Psoas muscle (tissue), 8 donors: Measurements from ENCODE around the gene SIGLEC5. TPM values are rescaled to one million over a fixed set of nuclear protein-coding genes. Genes with fewer than 3 reads are reported as not detected.
"Not testable (repeated sequence)": the region's sequence is repeated elsewhere in the genome, so short reads cannot be mapped to it uniquely, and the experiment has no call there.

Experiments
- ATAC-seq, 4 donors: fragments of 200-7000 bp; cut with Tn5 transposase; one replicate each; pipeline ENCODE4 v1.9.1; 2020; ENCODE audit warnings: moderate library complexity in 3 of 4, mild to moderate bottlenecking in 2 of 4
- DNase-seq, 2 donors: peaks; one replicate each; pipeline ENCODE4 v3.0.0-alpha.2; 2020
- H3K27ac ChIP-seq: fragments of 200-600 bp; one replicate; pipeline ENCODE4 v1.8.0; 2022
- H3K27me3 ChIP-seq, 3 donors: fragments of 200-600 bp in 1 of 3; one replicate each; pipeline versions ENCODE4 v1.6.1 to v1.8.0; 2013 to 2022; ENCODE audit warnings: low read length in 2 of 3, mild to moderate bottlenecking in 2 of 3, moderate library complexity in 1 of 3; ENCODE audit not compliant: insufficient read depth in 3 of 3
- H3K36me3 ChIP-seq, 2 donors: fragments of 200-600 bp in 1 of 2; one replicate each; pipeline versions ENCODE4 v1.6.1 to v1.8.0; 2013 to 2022; ENCODE audit warnings: low read depth in 1 of 2, mild to moderate bottlenecking in 1 of 2, moderate library complexity in 1 of 2; ENCODE audit not compliant: insufficient read depth in 1 of 2
- H3K4me1 ChIP-seq: fragments of 200-600 bp; one replicate; pipeline ENCODE4 v1.8.0; 2022
- H3K4me3 ChIP-seq: fragments of 200-600 bp; one replicate; pipeline ENCODE4 v1.8.0; 2022; ENCODE audit warnings: mild to moderate bottlenecking
- H3K9me3 ChIP-seq: fragments of 200-600 bp; one replicate; pipeline ENCODE4 v1.8.0; 2022
- CTCF ChIP-seq: fragments of 200-600 bp; IDR thresholded peaks from one replicate; pipeline ENCODE4 v1.8.0; 2022; ENCODE audit warnings: antibody characterized with exemption
- WGBS, 3 donors: extraction: QIAGEN DNeasy Blood & Tissue Kit; methylation state at CpG; one replicate each; pipeline versions ENCODE4 v1.1.6 to v1.1.7; 2013; 5-methylcytosine and 5-hydroxymethylcytosine counted together
- intact Hi-C, 2 donors: fragments of 100-400 bp; cut with DNase I; formaldehyde crosslinking; loops; one replicate each; pipeline versions ENCODE4 v1.11.0 to v1.14.2; 2022
- long read RNA-seq, 2 donors: library from polyadenylated mRNA; unstranded; transcript quantifications; one replicate each; pipeline ENCODE4 v2.0.0, GENCODE V29; 2021
- polyA plus RNA-seq, 3 donors: library from polyadenylated mRNA; stranded (reverse); fragments of 200-250 nt; gene quantifications; one replicate each; pipeline ENCODE4 v1.2.3, GENCODE V29; 2013
- total RNA-seq, 4 donors: library from RNA; stranded (reverse); fragmentation: NEBNext Ultra II Directional in 2 of 4; extraction: Animal tissue kit (Norgen Biotek cat#: 25700) in 2 of 4; gene quantifications; one replicate each; pipeline versions ENCODE4 v1.2.1 to v1.2.4, GENCODE V29; 2021 to 2023
- donor health status: healthy with polysubstance abuse.
- donor health status: DM: no; HTN: no; CAD: no; lungs with moderate emphysema.
- donor health status: Bipolar disorder and iron deficiency.
- donor health status: healthy.
- donor health status: DM: yes; HTN: yes; CAD: no.
- donor health status: DM: no; HTN: no; CAD: no.
- donor health status: DM: no; HTN: no; CAD: no.
- donor health status: DM: yes; HTN: yes; CAD: no.

SIGLEC5 gene
- total RNA-seq (under 1 TPM in 2 of 4 donors, not detected in 2; 0.56 to 0.65 TPM), polyA plus RNA-seq (under 1 TPM in 1 of 3 donors, not detected in 2; 0.01 TPM)
- long read RNA-seq, donor 1 = 0 reads
- long read RNA-seq, donor 2 = 0 reads

- H3K36me3 ChIP-seq, H3K27me3 ChIP-seq, ATAC-seq, H3K4me3 ChIP-seq, H3K9me3 ChIP-seq, intact Hi-C loops, H3K4me1 ChIP-seq, H3K27ac ChIP-seq: not testable (repeated sequence)
- 64 to 67% (median 66%) methylated on average over 6 to 9 of the region's 13 CpGs for WGBS, 3 donors
- DNase-seq = peak in 1 of 2 donors; percentile 30
These were observed at the start of gene SIGLEC5 for GRCh38 chr19:51630315-51630714. Gene SIGLEC5 (minus strand): TSS chr19:51630401. CDS start chr19:51630335, 66 bp downstream.

- no peaks in the 10 kb centered on the region for H3K9me3 ChIP-seq
- intact Hi-C loops = no loop called here
- no peak for DNase-seq
- TF ChIP-seq CTCF = no peak
- WGBS, 3 donors = 62 to 78% (median 76%) methylated on average over 11 of the region's 11 CpGs
- H3K27ac ChIP-seq = no peak overlapping the region
- H3K4me3 ChIP-seq = no peak overlapping the region
- H3K4me1 ChIP-seq = no peaks in the 10 kb centered on the region
- no peaks in the 10 kb centered on the region for H3K27me3 ChIP-seq
- no peaks in the 10 kb centered on the region for H3K36me3 ChIP-seq
- ATAC-seq = no peak
These were observed 46.4 kb upstream of the SIGLEC5 start for GRCh38 chr19:51676566-51677083.

- 55 to 64% (median 62%) methylated on average over 7 of the region's 7 CpGs for WGBS, 3 donors
- H3K27me3 ChIP-seq, H3K36me3 ChIP-seq, DNase-seq, H3K9me3 ChIP-seq, ATAC-seq, H3K27ac ChIP-seq, H3K4me1 ChIP-seq, intact Hi-C loops, H3K4me3 ChIP-seq: not testable (repeated sequence)
These were observed 45.8 kb upstream of the SIGLEC5 start for GRCh38 chr19:51675911-51676565.

GRCh38 chr19:51668216-51668615, 38.0 kb upstream of the SIGLEC5 start:
- intact Hi-C loops = no loop called here
- 75 to 91% (median 75%) methylated on average over 3 of the region's 3 CpGs for WGBS, 3 donors
- DNase-seq = no peak
- TF ChIP-seq CTCF = no peak
- H3K4me1 ChIP-seq = no peaks in the 10 kb centered on the region
- no peaks in the 10 kb centered on the region for H3K36me3 ChIP-seq
- no peak overlapping the region for H3K4me3 ChIP-seq
- H3K27ac ChIP-seq = no peak overlapping the region
- peaks cover 2 to 17% (median 8%) of the 10 kb centered on the region in 3 donors for H3K27me3 ChIP-seq
- no peak for ATAC-seq
- peaks cover 5% of the 10 kb centered on the region for H3K9me3 ChIP-seq

- DNase-seq (no peak), ATAC-seq (no peak)
- Histone ChIP-seq H3K9me3 (peaks cover 5% of the 10 kb centered on the region), H3K27me3 (peaks cover 2 to 21% (median 8%) of the 10 kb centered on the region in 3 donors), H3K36me3 (no peaks in the 10 kb centered on the region), H3K4me3 (no peak overlapping the region), H3K27ac (no peak overlapping the region), H3K4me1 (no peaks in the 10 kb centered on the region)
- no peak for TF ChIP-seq CTCF
- WGBS, 3 donors = 44 to 51% (median 51%) methylated on average over 3 of the region's 3 CpGs
- intact Hi-C loops = no loop called here
These were observed 34.8 kb upstream of the SIGLEC5 start for GRCh38 chr19:51664997-51665396.
